Left hindlimb (tissue), 1 donor: ENCODE results near the gene ATXN1.
"Not testable (repeated sequence)": the region's sequence is repeated elsewhere in the genome, so short reads cannot be mapped to it uniquely, and the experiment has no call there.

Experiments used
- DNase-seq: peaks from one replicate; pipeline ENCODE4 v3.0.0-alpha.2; 2018

The ATXN1 gene

GRCh38 chr6:16468991-16469615 lies 292.2 kb downstream of the ATXN1 start:
- DNase-seq, result no peak

GRCh38 chr6:16466800-16467553 lies 294.3 kb downstream of the ATXN1 start:
- DNase-seq, result no peak

GRCh38 chr6:16464045-16464444 lies 297.2 kb downstream of the ATXN1 start:
- no peak for DNase-seq

GRCh38 chr6:16463246-16463645 lies 298.0 kb downstream of the ATXN1 start:
- DNase-seq, result not testable (repeated sequence)

- no peak for DNase-seq
Observed at GRCh38 chr6:16461491-16461890, 299.8 kb downstream of the ATXN1 start.

- DNase-seq, result not testable (repeated sequence)
Observed at GRCh38 chr6:16459472-16459871, 301.8 kb downstream of the ATXN1 start.

- DNase-seq, result no peak
Observed at GRCh38 chr6:16452348-16452747, 308.9 kb downstream of the ATXN1 start.

- DNase-seq, result no peak
Observed at GRCh38 chr6:16450821-16451220, 310.4 kb downstream of the ATXN1 start.

- DNase-seq, result no peak
Observed at GRCh38 chr6:16450285-16450684, 311.0 kb downstream of the ATXN1 start.

GRCh38 chr6:16446273-16446672 lies 315.0 kb downstream of the ATXN1 start:
- DNase-seq, result no peak

GRCh38 chr6:16442031-16442430 lies 319.2 kb downstream of the ATXN1 start:
- DNase-seq, result no peak

GRCh38 chr6:16441262-16441661 lies 320.0 kb downstream of the ATXN1 start:
- no peak for DNase-seq

GRCh38 chr6:16440636-16441212 lies 320.5 kb downstream of the ATXN1 start:
- no peak for DNase-seq

GRCh38 chr6:16438718-16439591 lies 322.3 kb downstream of the ATXN1 start:
- no peak for DNase-seq

- no peak for DNase-seq
Observed at GRCh38 chr6:16437984-16438383, 323.3 kb downstream of the ATXN1 start.

GRCh38 chr6:16437095-16437494 lies 324.2 kb downstream of the ATXN1 start:
- DNase-seq, result no peak

- DNase-seq, result no peak
Observed at GRCh38 chr6:16436550-16436949, 324.7 kb downstream of the ATXN1 start.

- no peak for DNase-seq
Observed at GRCh38 chr6:16434885-16435284, 326.4 kb downstream of the ATXN1 start.

GRCh38 chr6:16433338-16433890 lies 327.8 kb downstream of the ATXN1 start:
- no peak for DNase-seq

GRCh38 chr6:16432075-16433032 lies 328.9 kb downstream of the ATXN1 start:
- DNase-seq, result peak; percentile 54

- no peak for DNase-seq
Observed at GRCh38 chr6:16431106-16431505, 330.2 kb downstream of the ATXN1 start.
